ENCODE data around the gene RHOT1. TPM values are rescaled to one million over a fixed set of nuclear protein-coding genes. Genes with fewer than 3 reads are reported as not detected.

RHOT1 gene
- total RNA-seq, 1 experiment from 2014 or later: 22.3 TPM

DNA sequence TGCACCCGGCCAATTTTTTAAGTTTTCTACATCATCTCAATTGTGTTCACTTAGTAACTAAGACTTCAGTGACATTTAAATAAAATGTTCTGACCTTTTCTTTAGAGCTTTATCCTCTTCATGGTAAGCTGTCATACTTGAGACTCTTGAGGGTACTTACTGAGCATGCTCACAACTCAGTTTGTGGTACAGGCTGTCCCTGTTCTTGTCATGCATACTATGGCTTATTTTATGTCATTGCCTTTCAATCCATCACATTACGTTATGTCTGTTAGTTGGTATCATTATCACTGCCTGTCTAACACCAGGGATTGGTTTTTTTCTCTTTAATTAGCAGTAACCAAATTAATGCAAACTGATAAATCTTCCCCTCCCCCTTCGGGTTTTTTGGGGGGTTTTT, 81.4 kb downstream of the RHOT1 start:
- no peaks in the 10 kb centered on the region for H3K9me2 ChIP-seq (replicated peaks; ENCODE audit: low read length)
- TF ChIP-seq EZH2 (IDR thresholded peaks at IDR 0.05; ENCODE audit: low read length, unreplicated experiment) (no peak), EZH2phosphoT487 (IDR thresholded peaks at IDR 0.05; ENCODE audit: borderline replicate concordance, low read length) (no peak)
- TF ChIP-seq, protein P1, sequence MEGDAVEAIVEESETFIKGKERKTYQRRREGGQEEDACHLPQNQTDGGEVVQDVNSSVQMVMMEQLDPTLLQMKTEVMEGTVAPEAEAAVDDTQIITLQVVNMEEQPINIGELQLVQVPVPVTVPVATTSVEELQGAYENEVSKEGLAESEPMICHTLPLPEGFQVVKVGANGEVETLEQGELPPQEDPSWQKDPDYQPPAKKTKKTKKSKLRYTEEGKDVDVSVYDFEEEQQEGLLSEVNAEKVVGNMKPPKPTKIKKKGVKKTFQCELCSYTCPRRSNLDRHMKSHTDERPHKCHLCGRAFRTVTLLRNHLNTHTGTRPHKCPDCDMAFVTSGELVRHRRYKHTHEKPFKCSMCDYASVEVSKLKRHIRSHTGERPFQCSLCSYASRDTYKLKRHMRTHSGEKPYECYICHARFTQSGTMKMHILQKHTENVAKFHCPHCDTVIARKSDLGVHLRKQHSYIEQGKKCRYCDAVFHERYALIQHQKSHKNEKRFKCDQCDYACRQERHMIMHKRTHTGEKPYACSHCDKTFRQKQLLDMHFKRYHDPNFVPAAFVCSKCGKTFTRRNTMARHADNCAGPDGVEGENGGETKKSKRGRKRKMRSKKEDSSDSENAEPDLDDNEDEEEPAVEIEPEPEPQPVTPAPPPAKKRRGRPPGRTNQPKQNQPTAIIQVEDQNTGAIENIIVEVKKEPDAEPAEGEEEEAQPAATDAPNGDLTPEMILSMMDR (conservative IDR thresholded peaks at IDR 0.05; ENCODE audit: low read depth, low read length): no peak
- H3K36me3 ChIP-seq (ENCODE audit: low read depth, low read length): no peaks in the 10 kb centered on the region
- no TSS peak for BruUV-seq (replicated peaks)
- ChIA-PET POLR2A (ENCODE audit: unreplicated experiment) (no interaction called here), CTCF (no interaction called here)
- H3K9me3 ChIP-seq (ENCODE audit: low read length): no peaks in the 10 kb centered on the region
- no peaks in the 10 kb centered on the region for H3K27me3 ChIP-seq (ENCODE audit: low read length)
- ATAC-seq (no peak), DNase-seq (no peak)
- H3K4me2 ChIP-seq (ENCODE audit: low read length): no peak overlapping the region
- H3K4me1 ChIP-seq (ENCODE audit: insufficient read depth, low read length): no peaks in the 10 kb centered on the region
- no peaks in the 10 kb centered on the region for H4K20me1 ChIP-seq (ENCODE audit: low read length)
- no peak overlapping the region for H3K4me3 ChIP-seq (ENCODE audit: low read length)
- no peaks in the 10 kb centered on the region for H3K79me2 ChIP-seq (ENCODE audit: low read length)
- intact Hi-C loops (cut with micrococcal nuclease): no loop called here
- H3K27ac ChIP-seq (ENCODE audit: low read length): no peak overlapping the region
- no peaks in the 10 kb centered on the region for H3F3A ChIP-seq (ENCODE audit: low read length, unreplicated experiment)
- H2AFZ ChIP-seq (ENCODE audit: low read length): no peak overlapping the region
- H3K9ac ChIP-seq (ENCODE audit: low read length): no peak overlapping the region

- Histone ChIP-seq H2AFZ (ENCODE audit: low read length) (no peak overlapping the region), H4K20me1 (ENCODE audit: low read length) (no peaks in the 10 kb centered on the region), H3K9ac (ENCODE audit: low read length) (no peak overlapping the region), H3K27ac (ENCODE audit: low read length) (no peak overlapping the region), H3K9me3 (ENCODE audit: low read length) (no peaks in the 10 kb centered on the region), H3K27me3 (ENCODE audit: low read length) (no peaks in the 10 kb centered on the region), H3K79me2 (ENCODE audit: low read length) (no peaks in the 10 kb centered on the region), H3F3A (ENCODE audit: low read length, unreplicated experiment) (no peaks in the 10 kb centered on the region), H3K4me3 (ENCODE audit: low read length) (no peak overlapping the region), H3K4me2 (ENCODE audit: low read length) (no peak overlapping the region), H3K9me2 (replicated peaks; ENCODE audit: low read length) (no peaks in the 10 kb centered on the region), H3K4me1 (ENCODE audit: insufficient read depth, low read length) (no peaks in the 10 kb centered on the region), H3K36me3 (ENCODE audit: low read depth, low read length) (no peaks in the 10 kb centered on the region)
- intact Hi-C loops (cut with micrococcal nuclease): no loop called here
- ATAC-seq (no peak), DNase-seq (no peak)
- no peak for TF ChIP-seq EZH2phosphoT487 (IDR thresholded peaks at IDR 0.05; ENCODE audit: borderline replicate concordance, low read length)
- no peak for TF ChIP-seq EZH2 (IDR thresholded peaks at IDR 0.05; ENCODE audit: low read length, unreplicated experiment)
- TF ChIP-seq, protein P1 (conservative IDR thresholded peaks at IDR 0.05; ENCODE audit: low read depth, low read length): no peak
- BruUV-seq (replicated peaks): no TSS peak
- ChIA-PET CTCF (no interaction called here), POLR2A (ENCODE audit: unreplicated experiment) (no interaction called here)
These were observed 84.6 kb downstream of the RHOT1 start for GRCh38 chr17:32226886-32227285.

GRCh38 chr17:32227910-32228309, 85.6 kb downstream of the RHOT1 start:
- no peak for ATAC-seq
- no peak for DNase-seq
- no peaks in the 10 kb centered on the region for H3K36me3 ChIP-seq (ENCODE audit: low read depth, low read length)
- H3K4me2 ChIP-seq (ENCODE audit: low read length): no peak overlapping the region
- no TSS peak for BruUV-seq (replicated peaks)
- H3K9ac ChIP-seq (ENCODE audit: low read length): no peak overlapping the region
- ChIA-PET CTCF (no interaction called here), POLR2A (ENCODE audit: unreplicated experiment) (no interaction called here)
- no peaks in the 10 kb centered on the region for H3K4me1 ChIP-seq (ENCODE audit: insufficient read depth, low read length)
- H2AFZ ChIP-seq (ENCODE audit: low read length): no peak overlapping the region
- H3K27ac ChIP-seq (ENCODE audit: low read length): no peak overlapping the region
- H3K9me3 ChIP-seq (ENCODE audit: low read length): no peaks in the 10 kb centered on the region
- intact Hi-C loops (cut with micrococcal nuclease): no loop called here
- no peaks in the 10 kb centered on the region for H3F3A ChIP-seq (ENCODE audit: low read length, unreplicated experiment)
- H3K4me3 ChIP-seq (ENCODE audit: low read length): no peak overlapping the region
- no peaks in the 10 kb centered on the region for H3K27me3 ChIP-seq (ENCODE audit: low read length)
- no peak for TF ChIP-seq EZH2phosphoT487 (IDR thresholded peaks at IDR 0.05; ENCODE audit: borderline replicate concordance, low read length)
- H3K9me2 ChIP-seq (replicated peaks; ENCODE audit: low read length): no peaks in the 10 kb centered on the region
- H3K79me2 ChIP-seq (ENCODE audit: low read length): no peaks in the 10 kb centered on the region
- H4K20me1 ChIP-seq (ENCODE audit: low read length): no peaks in the 10 kb centered on the region
